Measurements from ENCODE around the gene CUL4B. TPM values are rescaled to one million over a fixed set of nuclear protein-coding genes. Genes with fewer than 3 reads are reported as not detected.
A peak's percentile ranks its signal among the peaks of the same experiment; 100 is the strongest.

Gene CUL4B
- total and polyA plus RNA-seq, 2 donors from 2014 or later, result 15.7 to 34.7 TPM

- no peak overlapping the region for H3K4me3 ChIP-seq (ENCODE audit: low read length in 3 of 3)
- no peak overlapping the region for H3K27ac ChIP-seq (ENCODE audit: low read depth in 2 of 2, low read length in 2 of 2)
- H3K36me3 ChIP-seq (ENCODE audit: control insufficient read depth in 2 of 3, insufficient read depth in 3 of 3, low read length in 3 of 3), result no peaks in the 10 kb centered on the region
- no peak for TF ChIP-seq CTCF (IDR thresholded peaks at IDR 0.05; ENCODE audit: borderline replicate concordance, extremely low read depth, insufficient read depth)
- H3K27me3 ChIP-seq (ENCODE audit: control insufficient read depth, insufficient read depth, low read length), result no peaks in the 10 kb centered on the region
- DNase-seq (no peak), FAIRE-seq (no peak)
- intact Hi-C loops (cut with DNase I), result no loop called here
- H3K9me3 ChIP-seq (ENCODE audit: control insufficient read depth in 2 of 3, insufficient read depth in 1 of 3, low read length in 3 of 3), result no peaks in the 10 kb centered on the region
- no peak overlapping the region for H3K9ac ChIP-seq (ENCODE audit: low read length in 3 of 3)
- H3K4me1 ChIP-seq (ENCODE audit: control insufficient read depth in 2 of 3, insufficient read depth in 2 of 3, low read depth in 1 of 3, low read length in 3 of 3), result peaks cover 0 to 7% (median 0%) of the 10 kb centered on the region in 3 donors
Observed at GRCh38 chrX:120564925-120565324, 4.2 kb upstream of the CUL4B start.

GRCh38 chrX:120562569-120562926 is 1.8 kb upstream of the CUL4B start:
- no peaks in the 10 kb centered on the region for H3K9me3 ChIP-seq (ENCODE audit: control insufficient read depth in 2 of 3, insufficient read depth in 1 of 3, low read length in 3 of 3)
- DNase-seq, result peak in 2 of 5 donors; percentile 9 to 34
- intact Hi-C loops (cut with DNase I), result no loop called here
- H3K4me3 ChIP-seq (ENCODE audit: low read length in 3 of 3), result no peak overlapping the region
- TF ChIP-seq CTCF (IDR thresholded peaks at IDR 0.05; ENCODE audit: borderline replicate concordance, extremely low read depth, insufficient read depth), result no peak
- H3K36me3 ChIP-seq (ENCODE audit: control insufficient read depth in 2 of 3, insufficient read depth in 3 of 3, low read length in 3 of 3), result no peaks in the 10 kb centered on the region
- H3K4me1 ChIP-seq (ENCODE audit: control insufficient read depth in 2 of 3, insufficient read depth in 2 of 3, low read depth in 1 of 3, low read length in 3 of 3), result peaks cover 0 to 9% (median 0%) of the 10 kb centered on the region in 3 donors
- peak overlapping the region in 2 of 3 donors; percentile 93 for H3K9ac ChIP-seq (ENCODE audit: low read length in 3 of 3)
- H3K27ac ChIP-seq (ENCODE audit: low read depth in 2 of 2, low read length in 2 of 2), result peak overlapping the region in 1 of 2 donors; percentile 32
- no peak for FAIRE-seq
- no peaks in the 10 kb centered on the region for H3K27me3 ChIP-seq (ENCODE audit: control insufficient read depth, insufficient read depth, low read length)

- Histone ChIP-seq H3K27me3 (ENCODE audit: control insufficient read depth, insufficient read depth, low read length) (no peaks in the 10 kb centered on the region), H3K4me1 (ENCODE audit: control insufficient read depth in 2 of 3, insufficient read depth in 2 of 3, low read depth in 1 of 3, low read length in 3 of 3) (peaks cover 0 to 9% (median 0%) of the 10 kb centered on the region in 3 donors), H3K36me3 (ENCODE audit: control insufficient read depth in 2 of 3, insufficient read depth in 3 of 3, low read length in 3 of 3) (no peaks in the 10 kb centered on the region), H3K4me3 (ENCODE audit: low read length in 3 of 3) (peak overlapping the region; percentile 84 to 90 (median 87)), H3K9me3 (ENCODE audit: control insufficient read depth in 2 of 3, insufficient read depth in 1 of 3, low read length in 3 of 3) (no peaks in the 10 kb centered on the region), H3K9ac (ENCODE audit: low read length in 3 of 3) (peak overlapping the region; percentile 87 to 93 (median 93)), H3K27ac (ENCODE audit: low read depth in 2 of 2, low read length in 2 of 2) (peak overlapping the region; percentile 79 to 99)
- DNase-seq, result peak in 1 of 5 donors; percentile 17
- intact Hi-C loops (cut with DNase I), result no loop called here
- TF ChIP-seq CTCF (IDR thresholded peaks at IDR 0.05; ENCODE audit: borderline replicate concordance, extremely low read depth, insufficient read depth), result no peak
- no peak for FAIRE-seq
Observed at GRCh38 chrX:120561634-120562568, 1.1 kb upstream of the CUL4B start.
